ENCODE results near the gene CDH12. TPM values are rescaled to one million over a fixed set of nuclear protein-coding genes. Genes with fewer than 3 reads are reported as not detected.

Gene CDH12
- total and polyA plus RNA-seq, 10 of the 15 experiments (the other 5 are each of a cell fraction or from before 2014, with no cell fraction given): 0.03 to 0.16 TPM; not detected in 8

DNA sequence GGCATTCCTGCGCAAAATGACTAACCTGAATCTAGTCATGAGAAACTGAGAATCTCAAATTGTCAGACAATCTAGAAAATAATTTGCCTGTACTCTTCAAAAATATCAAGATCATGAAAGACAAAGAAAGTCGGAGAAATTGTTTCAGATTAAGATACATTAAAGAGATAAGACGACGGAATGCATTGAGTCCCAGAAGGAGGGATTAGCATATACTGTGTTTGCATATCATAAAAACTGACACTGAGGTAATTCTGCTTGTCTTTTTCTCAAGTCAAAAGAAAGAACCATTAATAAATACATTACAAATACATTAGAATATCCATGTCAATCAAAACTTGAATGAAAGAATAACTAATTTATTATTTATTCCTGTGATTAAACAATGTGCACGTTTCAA lies 88.4 kb downstream of the CDH12 start:
- no peak overlapping the region for H3K4me2 ChIP-seq (ENCODE audit: control insufficient read depth, insufficient read depth)
- no peak overlapping the region for H2AFZ ChIP-seq (ENCODE audit: control insufficient read depth, low read depth, low read length)
- DNase-seq (ENCODE audit: low read depth, low spot score) (no peak), FAIRE-seq (peak; percentile 65), ATAC-seq (no peak)
- H3K79me2 ChIP-seq (ENCODE audit: control insufficient read depth, insufficient read depth, low read length): no peaks in the 10 kb centered on the region
- intact Hi-C loops (cut with micrococcal nuclease; ENCODE audit: unreplicated experiment): no loop called here
- no peaks in the 10 kb centered on the region for H4K20me1 ChIP-seq (ENCODE audit: control insufficient read depth, insufficient read depth)
- H3K9ac ChIP-seq (ENCODE audit: control insufficient read depth, insufficient read depth, low read length): no peak overlapping the region
- 61% methylated on average over 5 of the region's 5 CpGs for WGBS (ENCODE audit: insufficient coverage, insufficient replicate concordance, low lambda C conversion rate, missing lambda C conversion rate)
- no peaks in the 10 kb centered on the region for H3K27me3 ChIP-seq (replicated peaks in 1 of 2; ENCODE audit: control insufficient read depth in 2 of 2, insufficient read depth in 2 of 2, low read length in 1 of 2)
- POLR2A ChIA-PET: no interaction called here
- no peak overlapping the region for H3K27ac ChIP-seq (ENCODE audit: control insufficient read depth, insufficient read depth)
- no peaks in the 10 kb centered on the region for H3K36me3 ChIP-seq (ENCODE audit: control insufficient read depth in 2 of 2, insufficient read depth in 2 of 2, low read length in 1 of 2)
- in situ Hi-C loops (cut with MboI): no loop called here
- SMC1A ChIA-PET (ENCODE audit: uncharacterized antibody, unreplicated experiment): no interaction called here
- H3K4me1 ChIP-seq (ENCODE audit: control insufficient read depth, insufficient read depth, low read length): no peaks in the 10 kb centered on the region
- H3K4me3 ChIP-seq: no peak overlapping the region
- TF ChIP-seq STAT3 (IDR thresholded peaks at IDR 0.05; ENCODE audit: low read depth, low read length) (no peak), STAT1 (conservative IDR thresholded peaks at IDR 0.05) (no peak), EZH2 (IDR thresholded peaks at IDR 0.05; ENCODE audit: borderline replicate concordance, control insufficient read depth, low read depth, low read length) (no peak), CREB1 (IDR thresholded peaks at IDR 0.05; ENCODE audit: low read depth) (no peak), ASH2L (IDR thresholded peaks at IDR 0.05; ENCODE audit: borderline replicate concordance, low read depth) (no peak), ATF7 (IDR thresholded peaks at IDR 0.05; ENCODE audit: low read depth) (no peak), RB1 (IDR thresholded peaks at IDR 0.05; ENCODE audit: borderline replicate concordance) (no peak), POLR2AphosphoS5 (IDR thresholded peaks at IDR 0.05; ENCODE audit: low read length) (no peak), CHD4 (IDR thresholded peaks at IDR 0.05) (no peak), SIN3A (IDR thresholded peaks at IDR 0.05; ENCODE audit: low read depth, low read length) (no peak)
- TF ChIP-seq, protein P1, sequence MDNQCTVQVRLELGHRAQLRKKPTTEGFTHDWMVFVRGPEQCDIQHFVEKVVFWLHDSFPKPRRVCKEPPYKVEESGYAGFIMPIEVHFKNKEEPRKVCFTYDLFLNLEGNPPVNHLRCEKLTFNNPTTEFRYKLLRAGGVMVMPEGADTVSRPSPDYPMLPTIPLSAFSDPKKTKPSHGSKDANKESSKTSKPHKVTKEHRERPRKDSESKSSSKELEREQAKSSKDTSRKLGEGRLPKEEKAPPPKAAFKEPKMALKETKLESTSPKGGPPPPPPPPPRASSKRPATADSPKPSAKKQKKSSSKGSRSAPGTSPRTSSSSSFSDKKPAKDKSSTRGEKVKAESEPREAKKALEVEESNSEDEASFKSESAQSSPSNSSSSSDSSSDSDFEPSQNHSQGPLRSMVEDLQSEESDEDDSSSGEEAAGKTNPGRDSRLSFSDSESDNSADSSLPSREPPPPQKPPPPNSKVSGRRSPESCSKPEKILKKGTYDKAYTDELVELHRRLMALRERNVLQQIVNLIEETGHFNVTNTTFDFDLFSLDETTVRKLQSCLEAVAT (IDR thresholded peaks at IDR 0.05): no peak
- RAD21 ChIA-PET (ENCODE audit: unreplicated experiment): no interaction called here
- no TSS peak for BruUV-seq (replicated peaks)
- CTCF ChIA-PET: no interaction called here
- no peaks in the 10 kb centered on the region for H3K9me3 ChIP-seq (replicated peaks; ENCODE audit: control insufficient read depth, insufficient read depth, low read length)

Data from GM12878 (cell line).